Lung (tissue), 12 donors: Measurements from ENCODE around the gene MPV17L. TPM values are rescaled to one million over a fixed set of nuclear protein-coding genes. Genes with fewer than 3 reads are reported as not detected.

Experiments
- ATAC-seq: fragments of 200-7000 bp; cut with Tn5 transposase; one replicate; pipeline ENCODE4 v1.9.1; 2020; ENCODE audit warnings: moderate number of reproducible peaks; ENCODE audit not compliant: insufficient read depth, low FRiP score
- DNase-seq, 3 donors: peaks; one replicate each; pipeline ENCODE4 v3.0.0-alpha.2; 2013 to 2017
- H3K27ac ChIP-seq, 2 donors: one replicate each; pipeline ENCODE4 v1.5.1; 2013; ENCODE audit warnings: mild to moderate bottlenecking in 2 of 2, moderate library complexity in 2 of 2, control low read depth in 1 of 2, inconsistent platforms in 1 of 2, low read depth in 1 of 2, low read length in 1 of 2
- H3K27me3 ChIP-seq, 3 donors: one replicate each; pipeline ENCODE4 v1.5.1; 2013; ENCODE audit warnings: low read length in 2 of 3; ENCODE audit not compliant: control insufficient read depth in 3 of 3, insufficient read depth in 3 of 3
- H3K36me3 ChIP-seq, 4 donors: one replicate each; pipeline ENCODE4 v1.5.1; 2013; ENCODE audit warnings: low read length in 4 of 4, mild to moderate bottlenecking in 1 of 4, moderate library complexity in 1 of 4; ENCODE audit not compliant: control insufficient read depth in 4 of 4, insufficient read depth in 4 of 4
- H3K4me1 ChIP-seq, 5 donors: one replicate each; pipeline ENCODE4 v1.5.1; 2013; ENCODE audit warnings: low read length in 5 of 5, mild to moderate bottlenecking in 2 of 5, moderate library complexity in 1 of 5; ENCODE audit not compliant: control insufficient read depth in 5 of 5, insufficient read depth in 5 of 5
- H3K4me3 ChIP-seq: one replicate; pipeline ENCODE4 v1.5.1; 2013; ENCODE audit warnings: mild to moderate bottlenecking, control low read depth, moderate library complexity
- H3K9ac ChIP-seq, 2 donors: one replicate each; pipeline ENCODE4 v1.5.1; 2013; ENCODE audit warnings: low read length in 2 of 2, control low read depth in 1 of 2; ENCODE audit not compliant: insufficient read depth in 1 of 2
- H3K9me3 ChIP-seq, 4 donors: one replicate each; pipeline ENCODE4 v1.5.1; 2013; ENCODE audit warnings: low read length in 3 of 4, mild to moderate bottlenecking in 1 of 4, moderate library complexity in 1 of 4; ENCODE audit not compliant: control insufficient read depth in 4 of 4, insufficient read depth in 3 of 4
- CTCF ChIP-seq: IDR thresholded peaks from 2 replicates; pipeline ENCODE4 v1.5.1; 2012; ENCODE audit warnings: mild to moderate bottlenecking; ENCODE audit errors: control extremely low read depth, extremely low read depth
- WGBS, 2 donors: extraction: QIAGEN DNeasy Blood & Tissue Kit; methylation state at CpG; one replicate each; pipeline ENCODE4 v1.1.7; 2013; 5-methylcytosine and 5-hydroxymethylcytosine counted together
- polyA plus RNA-seq, 2 donors: library from polyadenylated mRNA; stranded (reverse); fragments of 200-250 nt; gene quantifications; one replicate each; pipeline ENCODE4 v1.2.1, GENCODE V29; 2013
- total RNA-seq, 2 donors: library from RNA; depleted of rRNA in 1 of 2; stranded (reverse); fragments of >200 nt in 1 of 2; gene quantifications; one replicate each; pipeline ENCODE4 v1.2.1, GENCODE V29; 2014 to 2021
- donor health status: control.
- donor health status: control.
- donor health status: Bipolar disorder and iron deficiency.
- donor health status: healthy.
- donor health status: DM: yes; HTN: yes; CAD: no.

The MPV17L gene
- total and polyA plus RNA-seq, 4 donors = 1.0 to 7.0 (median 1.2) TPM

GRCh38 chr16:15457400-15457799 lies 61.8 kb downstream of the MPV17L start:
- no peak for ATAC-seq
- TF ChIP-seq CTCF = no peak
- 70 to 93% methylated on average over 3 of the region's 3 CpGs for WGBS, 2 donors
- Histone ChIP-seq H3K36me3 (no peaks in the 10 kb centered on the region), H3K27ac (no peak overlapping the region), H3K4me1 (peaks cover 0 to 3% (median 0%) of the 10 kb centered on the region in 5 donors), H3K27me3 (no peaks in the 10 kb centered on the region), H3K9ac (no peak overlapping the region), H3K9me3 (no peaks in the 10 kb centered on the region), H3K4me3 (no peak overlapping the region)
- no peak for DNase-seq

DNA sequence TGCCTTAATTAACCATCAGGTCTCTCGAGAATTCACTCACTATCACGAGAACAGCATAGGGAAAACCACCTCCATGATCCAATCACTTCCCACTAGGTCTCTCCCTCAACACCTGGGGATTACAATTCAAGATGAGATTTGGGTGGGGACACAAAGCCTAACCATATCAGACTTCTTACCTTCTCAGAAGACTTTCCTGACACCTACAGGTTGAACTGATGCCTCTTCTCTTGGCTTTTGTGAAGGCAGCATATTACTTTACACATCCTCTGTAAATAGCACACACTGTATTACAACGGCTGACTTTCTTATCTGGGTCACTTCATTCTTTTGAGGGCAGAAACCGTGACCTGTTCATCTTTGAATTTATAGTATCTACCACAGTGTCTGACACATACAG lies 62.4 kb downstream of the MPV17L start:
- H3K9me3 ChIP-seq = no peaks in the 10 kb centered on the region
- DNase-seq (no peak), ATAC-seq (no peak)
- no peak overlapping the region for H3K4me3 ChIP-seq
- 59 to 77% methylated on average over 4 of the region's 4 CpGs for WGBS, 2 donors
- H3K36me3 ChIP-seq = no peaks in the 10 kb centered on the region
- H3K9ac ChIP-seq = no peak overlapping the region
- H3K4me1 ChIP-seq = peaks cover 0 to 3% (median 0%) of the 10 kb centered on the region in 5 donors
- no peaks in the 10 kb centered on the region for H3K27me3 ChIP-seq
- TF ChIP-seq CTCF = no peak
- no peak overlapping the region for H3K27ac ChIP-seq

DNA sequence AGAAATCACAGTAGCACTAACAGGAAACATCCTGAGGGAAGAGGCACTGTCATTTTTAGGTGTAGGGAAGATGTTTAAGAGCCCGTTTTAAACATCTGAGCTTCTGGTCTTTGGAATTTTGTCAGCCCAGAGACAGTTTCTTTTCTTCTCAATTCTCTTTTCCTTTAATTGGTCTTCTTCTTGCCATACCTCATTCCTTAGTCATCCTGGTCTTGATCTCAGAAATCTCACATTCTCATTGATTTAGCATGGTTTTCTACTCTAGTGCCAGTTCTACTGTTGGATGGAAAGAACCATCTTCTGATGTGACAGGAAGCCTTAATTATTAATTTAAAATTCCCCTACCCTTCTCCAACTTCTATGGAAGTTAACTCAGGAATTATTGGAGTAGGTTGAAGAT lies 64.2 kb downstream of the MPV17L start:
- Histone ChIP-seq H3K27me3 (no peaks in the 10 kb centered on the region), H3K9me3 (no peaks in the 10 kb centered on the region), H3K4me3 (no peak overlapping the region), H3K27ac (no peak overlapping the region), H3K4me1 (peaks cover 0 to 1% (median 0%) of the 10 kb centered on the region in 5 donors), H3K36me3 (no peaks in the 10 kb centered on the region), H3K9ac (no peak overlapping the region)
- no peak for ATAC-seq
- DNase-seq = no peak
- no peak for TF ChIP-seq CTCF
- 93 to 100% methylated on average over 1 of the region's 1 CpG for WGBS, 2 donors

GRCh38 chr16:15460601-15461000 lies 65.0 kb downstream of the MPV17L start:
- Histone ChIP-seq H3K27ac (no peak overlapping the region), H3K36me3 (no peaks in the 10 kb centered on the region), H3K9ac (no peak overlapping the region), H3K4me1 (no peaks in the 10 kb centered on the region), H3K4me3 (no peak overlapping the region), H3K9me3 (no peaks in the 10 kb centered on the region), H3K27me3 (no peaks in the 10 kb centered on the region)
- WGBS, 2 donors = 87 to 94% methylated on average over 3 of the region's 3 CpGs
- no peak for TF ChIP-seq CTCF
- ATAC-seq (no peak), DNase-seq (no peak)
